GM12878 (cell line): ENCODE results near the gene OR1A1.

Source experiments
- CTCF ChIP-seq, 3 experiments: IDR thresholded peaks in 2 of 3; conservative IDR thresholded peaks in 1 of 3; 2 replicates each; pipeline ENCODE4 v1.5.1; 2011; ENCODE audit warnings: low read depth in 3 of 3, low read length in 3 of 3, mild to moderate bottlenecking in 3 of 3, control low read depth in 2 of 3, moderate library complexity in 2 of 3, inconsistent platforms in 1 of 3, mixed read lengths in 1 of 3; ENCODE audit not compliant: control insufficient read depth in 2 of 3, insufficient read depth in 1 of 3; ENCODE audit errors: extremely low read depth in 1 of 3
- ELK1 ChIP-seq: IDR thresholded peaks from 2 replicates; pipeline ENCODE4 v1.6.1; 2012; ENCODE audit warnings: low read depth, low read length, improper control_type of control experiment
- EZH2 ChIP-seq: IDR thresholded peaks from 2 replicates; pipeline ENCODE4 v1.6.1; 2012; ENCODE audit warnings: low read depth, mild to moderate bottlenecking, control low read depth, inconsistent platforms, low read length, borderline replicate concordance; ENCODE audit not compliant: control insufficient read depth
- RCOR1 ChIP-seq: conservative IDR thresholded peaks from 2 replicates; pipeline ENCODE4 v1.6.1; 2012; ENCODE audit warnings: low read depth, low read length, improper control_type of control experiment
- SMARCA5 ChIP-seq: fragments of 450-650 bp; IDR thresholded peaks from 2 replicates; pipeline ENCODE4 v1.6.1; 2017; ENCODE audit warnings: mild to moderate bottlenecking
- TBL1XR1 ChIP-seq: IDR thresholded peaks from 2 replicates; pipeline ENCODE4 v1.6.1; 2012; ENCODE audit warnings: low read depth, low read length, improper control_type of control experiment

- no peak for TF ChIP-seq CTCF (IDR thresholded peaks at IDR 0.05 in 2 of 3, conservative IDR thresholded peaks at IDR 0.05 in 1 of 3; ENCODE audit: control insufficient read depth in 2 of 3, extremely low read depth in 1 of 3, insufficient read depth in 1 of 3, low read depth in 3 of 3, low read length in 3 of 3)
- no peak for TF ChIP-seq ELK1
- TF ChIP-seq SMARCA5, result no peak
- TF ChIP-seq EZH2, result no peak
- TF ChIP-seq RCOR1, result no peak
- TF ChIP-seq TBL1XR1, result no peak
Observed at GRCh38 chr17:3213001-3213400, 5.5 kb downstream of the OR1A1 start.
